Endothelial cell of umbilical vein (primary cell): ENCODE results near the gene IVD. TPM values are rescaled to one million over a fixed set of nuclear protein-coding genes. Genes with fewer than 3 reads are reported as not detected.

Source experiments
- BruUV-seq: library from RNA; stranded (reverse); fragments of 400-500 nt; replicated peaks from 2 replicates; lab custom pipeline; 2021; lab: Mats Ljungman, UMichigan
- CTCF ChIA-PET: fragments of 300-600, 350-600 bp; sonication (Branson Sonifier 250); formaldehyde crosslinking; loops from one replicate; lab custom pipeline; 2021; ENCODE audit warnings: antibody characterized with exemption, inconsistent platforms; lab: Charles Lee
- POLR2A ChIA-PET: fragments of 300-600, 350-600 bp; sonication (Branson Sonifier 250); formaldehyde crosslinking; loops from one replicate; lab custom pipeline; 2021; ENCODE audit warnings: antibody characterized with exemption, inconsistent platforms; lab: Charles Lee
- DNase-seq: peaks from one replicate; pipeline ENCODE4 v3.0.0-alpha.2; 2011; ENCODE audit warnings: low read depth, low spot score
- FAIRE-seq: peaks from 2 replicates; lab custom pipeline; 2011; peaks lifted over from hg19 to GRCh38; lab: Jason Lieb, UNC
- H2AFZ ChIP-seq: 2 replicates; pipeline ENCODE4 v1.6.0; 2012; ENCODE audit warnings: low read depth, low read length, control low read depth, inconsistent platforms
- H3K27ac ChIP-seq: 2 replicates; pipeline ENCODE4 v1.5.1; 2011; ENCODE audit warnings: low read depth, mild to moderate bottlenecking, control low read depth, low read length, moderate library complexity; ENCODE audit not compliant: insufficient read depth
- H3K27me3 ChIP-seq, 2 experiments: 2 replicates each; pipeline versions ENCODE4 v1.6.0 to v1.6.1; 2011; ENCODE audit warnings: low read length in 2 of 2, mixed read lengths in 1 of 2; ENCODE audit not compliant: control insufficient read depth in 2 of 2, insufficient read depth in 2 of 2
- H3K36me3 ChIP-seq, 2 experiments: 2 replicates in 1 of 2; 3 replicates in 1 of 2; pipeline ENCODE4 v1.5.1; 2011; ENCODE audit warnings: low read length in 2 of 2, mild to moderate bottlenecking in 1 of 2, moderate library complexity in 1 of 2; ENCODE audit not compliant: control insufficient read depth in 2 of 2, insufficient read depth in 2 of 2; ENCODE audit errors: extremely low read depth in 1 of 2
- H3K4me1 ChIP-seq: 3 replicates; pipeline ENCODE4 v1.5.1; 2011; ENCODE audit warnings: mild to moderate bottlenecking, low read length; ENCODE audit not compliant: control insufficient read depth, insufficient read depth; ENCODE audit errors: extremely low read depth
- H3K4me2 ChIP-seq: 2 replicates; pipeline ENCODE4 v1.6.1; 2011; ENCODE audit warnings: low read length, control low read depth, mixed read lengths; ENCODE audit not compliant: insufficient read depth
- H3K4me3 ChIP-seq, 3 experiments: fragments of 200-600 bp in 1 of 3; sonication (generic), shearing (Covaris generic) in 1 of 3; replicated peaks in 1 of 3; 2 replicates each; pipeline ENCODE4 v1.5.1; 2011 to 2016; ENCODE audit warnings: control low read depth in 3 of 3, low read length in 3 of 3, mild to moderate bottlenecking in 2 of 3, inconsistent platforms in 1 of 3, low read depth in 1 of 3, moderate library complexity in 1 of 3; ENCODE audit not compliant: insufficient read depth in 1 of 3
- H3K79me2 ChIP-seq: 2 replicates; pipeline ENCODE4 v1.6.0; 2012; ENCODE audit warnings: low read length, inconsistent platforms; ENCODE audit not compliant: control insufficient read depth, insufficient read depth
- H3K9ac ChIP-seq: replicated peaks from 2 replicates; pipeline ENCODE3; 2011; ENCODE audit warnings: low read length, control low read depth; ENCODE audit not compliant: insufficient read depth; ENCODE audit errors: extremely low read depth
- H3K9me1 ChIP-seq: replicated peaks from 3 replicates; pipeline ENCODE4 v1.6.0; 2011; ENCODE audit warnings: mild to moderate bottlenecking, low read length; ENCODE audit not compliant: control insufficient read depth, insufficient read depth; ENCODE audit errors: extremely low read depth
- H3K9me3 ChIP-seq: replicated peaks from 2 replicates; pipeline ENCODE4 v1.5.1; 2012; ENCODE audit warnings: low read length, inconsistent platforms; ENCODE audit not compliant: control insufficient read depth, insufficient read depth
- H4K20me1 ChIP-seq: replicated peaks from 2 replicates; pipeline ENCODE3; 2011; ENCODE audit warnings: mild to moderate bottlenecking, low read length; ENCODE audit not compliant: control insufficient read depth, insufficient read depth; ENCODE audit errors: extremely low read depth
- CTCF ChIP-seq, 2 donors: IDR thresholded peaks; 1 replicate in 1 of 2; 2 replicates in 1 of 2; pipeline ENCODE4 v1.5.1; 2011; ENCODE audit warnings: low read length in 2 of 2, mild to moderate bottlenecking in 2 of 2, moderate library complexity in 2 of 2, control low read depth in 1 of 2, inconsistent platforms in 1 of 2, low read depth in 1 of 2; ENCODE audit not compliant: insufficient read depth in 1 of 2; ENCODE audit errors: extremely low read depth in 1 of 2
- EZH2 ChIP-seq: IDR thresholded peaks from 2 replicates; pipeline ENCODE4 v1.6.1; 2012; ENCODE audit warnings: borderline replicate concordance, low read depth, mild to moderate bottlenecking, moderate library complexity, low read length, inconsistent platforms; ENCODE audit not compliant: severe bottlenecking
- GATA2 ChIP-seq: IDR thresholded peaks from 2 replicates; pipeline ENCODE4 v1.7.0; 2011; ENCODE audit warnings: low read depth, mild to moderate bottlenecking, moderate library complexity, mixed read lengths, low read length; ENCODE audit not compliant: insufficient read length, insufficient read depth
- JUN ChIP-seq: IDR thresholded peaks from 2 replicates; pipeline ENCODE4 v1.6.1; 2011; ENCODE audit warnings: borderline replicate concordance, low read depth; ENCODE audit not compliant: insufficient read length, insufficient read depth
- POLR2A ChIP-seq: IDR thresholded peaks from 2 replicates; pipeline ENCODE4 v1.6.1; 2012; ENCODE audit warnings: low read depth, mild to moderate bottlenecking, control low read depth, low read length
- POLR2AphosphoS5 ChIP-seq: IDR thresholded peaks from 2 replicates; pipeline ENCODE4 v1.6.1; 2012; ENCODE audit warnings: low read depth, mild to moderate bottlenecking, control low read depth, low read length, moderate library complexity; ENCODE audit not compliant: insufficient read depth
- dilution Hi-C: fragments of 300-500 bp; cut with MboI; formaldehyde crosslinking; loops from one replicate; pipeline ENCODE4 v1.15.0; 2019; ENCODE audit warnings: low sequenced_read_pairs; ENCODE audit not compliant: extremely low pct_ligation_motif_present
- intact Hi-C: fragments of 100-400 bp; cut with micrococcal nuclease; formaldehyde crosslinking; loops from one replicate; pipeline ENCODE4 v1.10.0; 2022
- polyA plus RNA-seq, 4 experiments: library from polyadenylated mRNA; depleted of rRNA in 3 of 4; stranded (reverse) in 3 of 4; unstranded in 1 of 4; fragments of >200 nt; gene quantifications; 2 replicates each; pipeline versions ENCODE4 v1.2.1 to v1.2.3, GENCODE V29; 2011 to 2012; ENCODE audit warnings: missing spikeins in 1 of 4
- total RNA-seq: library from RNA; stranded (reverse); gene quantifications from 2 replicates; pipeline ENCODE4 v1.2.3, GENCODE V29; 2021

Gene IVD
- total and polyA plus RNA-seq, 2 donors (not counting 3 experiments of a cell fraction or from before 2014, with no cell fraction given): 34.1 to 62.5 TPM

DNA sequence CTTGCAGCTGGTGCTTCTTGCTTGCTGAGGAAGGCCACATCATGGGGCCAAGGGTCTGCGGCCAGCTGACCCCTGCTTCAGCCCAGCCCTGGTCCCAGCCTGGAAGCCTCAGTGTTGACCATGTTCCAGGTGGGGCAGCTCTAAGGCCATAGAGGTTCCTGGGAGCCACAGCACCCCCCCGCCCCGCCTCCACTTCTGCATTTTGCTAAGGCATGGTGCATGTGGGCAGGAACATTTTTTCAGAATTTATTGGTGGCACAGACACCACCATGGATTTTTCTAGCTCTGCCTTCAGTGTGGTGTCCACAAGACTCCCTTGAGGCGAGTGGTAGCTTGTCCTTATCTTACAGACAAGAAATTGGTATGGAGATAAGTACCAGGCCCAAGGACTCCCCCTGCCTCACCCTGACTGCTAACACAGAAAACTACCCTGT, 63.3 kb downstream of the IVD start:
- dilution Hi-C loops: no loop called here
- ChIA-PET CTCF (interaction anchor here (0.6 to 2.0 kb wide), 5 partner anchors 11 to 46 kb away, joined by 3 to 6 read pairs (median 4); no protein-coding TSS in a partner anchor), POLR2A (no interaction called here)
- no peaks in the 10 kb centered on the region for H3K9me3 ChIP-seq
- TF ChIP-seq POLR2AphosphoS5 (no peak), CTCF (IDR thresholded peaks at IDR 0.05; ENCODE audit: extremely low read depth in 1 of 2, insufficient read depth in 1 of 2, low read depth in 1 of 2, low read length in 2 of 2) (no peak), EZH2 (no peak), JUN (no peak), POLR2A (no peak), GATA2 (no peak)
- H3K79me2 ChIP-seq: no peaks in the 10 kb centered on the region
- BruUV-seq: no TSS peak
- H4K20me1 ChIP-seq: no peaks in the 10 kb centered on the region
- H3K9me1 ChIP-seq: no peaks in the 10 kb centered on the region
- no peak overlapping the region for H3K4me3 ChIP-seq
- FAIRE-seq (no peak), DNase-seq (no peak)
- no peak overlapping the region for H3K4me2 ChIP-seq
- peaks cover 6% of the 10 kb centered on the region for H3K4me1 ChIP-seq
- intact Hi-C loops: no loop called here
- no peaks in the 10 kb centered on the region for H3K27me3 ChIP-seq
- H2AFZ ChIP-seq: no peak overlapping the region
- peaks cover 0 to 13% of the 10 kb centered on the region in 2 experiments for H3K36me3 ChIP-seq
- H3K9ac ChIP-seq: no peak overlapping the region
- no peak overlapping the region for H3K27ac ChIP-seq
